ENCODE data around the gene SLC38A3. TPM values are rescaled to one million over a fixed set of nuclear protein-coding genes. Genes with fewer than 3 reads are reported as not detected.

Gene SLC38A3
- total and polyA plus RNA-seq, 2 donors (not counting 3 experiments of a cell fraction or from before 2014, with no cell fraction given), result 0.60 to 1.1 TPM

DNA sequence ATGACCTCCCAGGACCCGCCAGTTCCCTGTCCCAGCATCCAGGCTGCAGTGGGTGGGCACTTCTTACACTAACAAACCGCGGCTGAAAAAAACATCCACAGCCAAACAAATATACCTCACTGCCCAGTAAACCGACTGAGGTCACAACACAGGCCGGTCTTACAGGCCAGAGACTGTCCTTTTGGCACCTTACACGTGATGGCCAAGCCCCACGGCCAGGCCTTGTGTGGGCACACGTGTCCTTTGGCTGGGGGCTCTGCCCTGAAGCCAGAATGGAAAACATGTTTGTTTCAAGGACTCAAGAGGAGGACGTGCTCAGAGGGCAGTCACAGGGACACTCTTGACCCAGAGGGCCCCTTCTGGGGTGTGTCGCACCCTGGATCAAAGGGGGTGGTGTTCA is 9.8 kb downstream of the SLC38A3 start:
- Histone ChIP-seq H3K9me1 (replicated peaks; ENCODE audit: control insufficient read depth, extremely low read depth, insufficient read depth, low read length) (no peaks in the 10 kb centered on the region), H3K79me2 (ENCODE audit: control insufficient read depth, insufficient read depth, low read length) (no peaks in the 10 kb centered on the region), H3K36me3 (ENCODE audit: control insufficient read depth in 2 of 2, extremely low read depth in 1 of 2, insufficient read depth in 2 of 2, low read length in 2 of 2) (no peaks in the 10 kb centered on the region), H3K4me2 (ENCODE audit: insufficient read depth, low read length) (no peak overlapping the region), H2AFZ (ENCODE audit: low read depth, low read length) (no peak overlapping the region), H3K27me3 (ENCODE audit: control insufficient read depth in 2 of 2, insufficient read depth in 2 of 2, low read length in 2 of 2) (no peaks in the 10 kb centered on the region), H3K4me1 (ENCODE audit: control insufficient read depth, extremely low read depth, insufficient read depth, low read length) (no peaks in the 10 kb centered on the region), H3K4me3 (replicated peaks in 1 of 3; ENCODE audit: insufficient read depth in 1 of 3, low read depth in 1 of 3, low read length in 3 of 3) (no peak overlapping the region), H3K9ac (replicated peaks; ENCODE audit: extremely low read depth, insufficient read depth, low read length) (no peak overlapping the region), H3K9me3 (replicated peaks; ENCODE audit: control insufficient read depth, insufficient read depth, low read length) (no peaks in the 10 kb centered on the region), H3K27ac (ENCODE audit: insufficient read depth, low read depth, low read length) (no peak overlapping the region), H4K20me1 (replicated peaks; ENCODE audit: control insufficient read depth, extremely low read depth, insufficient read depth, low read length) (no peaks in the 10 kb centered on the region)
- POLR2A ChIA-PET, result no interaction called here
- no TSS peak for BruUV-seq (replicated peaks)
- dilution Hi-C loops (cut with MboI; ENCODE audit: extremely low pct_ligation_motif_present, low sequenced_read_pairs), result no loop called here
- intact Hi-C loops (cut with micrococcal nuclease), result no loop called here
- FAIRE-seq, result no peak
- DNase-seq (ENCODE audit: low read depth, low spot score), result no peak
- CTCF ChIA-PET, result interaction anchor here (2.6 to 7.3 kb wide), 2 partner anchors 12 to 20 kb away, joined by 17 to 55 read pairs; no protein-coding TSS in a partner anchor
- TF ChIP-seq MAX (IDR thresholded peaks at IDR 0.05; ENCODE audit: insufficient read depth, insufficient read length), result no peak
- no peak for TF ChIP-seq CTCF (IDR thresholded peaks at IDR 0.05; ENCODE audit: extremely low read depth in 1 of 2, insufficient read depth in 1 of 2, low read depth in 1 of 2, low read length in 2 of 2)
- no peak for TF ChIP-seq FOS (IDR thresholded peaks at IDR 0.05; ENCODE audit: borderline replicate concordance, insufficient read depth, low read length)
- TF ChIP-seq MYC (IDR thresholded peaks at IDR 0.05; ENCODE audit: low read depth, low read length), result no peak
- TF ChIP-seq GATA2 (IDR thresholded peaks at IDR 0.05; ENCODE audit: insufficient read depth, insufficient read length, low read depth, low read length), result no peak
- no peak for TF ChIP-seq POLR2AphosphoS5 (IDR thresholded peaks at IDR 0.05; ENCODE audit: insufficient read depth, low read depth, low read length)
- no peak for TF ChIP-seq JUN (IDR thresholded peaks at IDR 0.05; ENCODE audit: borderline replicate concordance, insufficient read depth, insufficient read length, low read depth)
- no peak for TF ChIP-seq EZH2 (IDR thresholded peaks at IDR 0.05; ENCODE audit: borderline replicate concordance, low read depth, low read length, severe bottlenecking)
- no peak for TF ChIP-seq POLR2A (IDR thresholded peaks at IDR 0.05; ENCODE audit: low read depth, low read length)
